Measurements from ENCODE around the gene CCSER1. TPM values are rescaled to one million over a fixed set of nuclear protein-coding genes. Genes with fewer than 3 reads are reported as not detected.

CCSER1 gene
- total and polyA plus RNA-seq, 2 donors (not counting 1 experiment from before 2014, with no cell fraction given) = 10.7 to 39.5 TPM

- Mint-ChIP-seq H3K27ac (no peak overlapping the region), H3K4me1 (no peaks in the 10 kb centered on the region), H3K9me3 (ENCODE audit: insufficient read depth) (peaks cover 3% of the 10 kb centered on the region), H3K27me3 (no peaks in the 10 kb centered on the region), H3K4me3 (no peak overlapping the region)
- H3K27me3 ChIP-seq (replicated peaks in 1 of 4; ENCODE audit: control extremely low read depth in 1 of 4, control insufficient read depth in 3 of 4, insufficient read depth in 4 of 4, low read length in 3 of 4) = no peaks in the 10 kb centered on the region
- ATAC-seq (ENCODE audit: low read depth) (no peak), DNase-seq (no peak)
- no peak overlapping the region for H3K9ac ChIP-seq (ENCODE audit: low read length)
- H2AFZ ChIP-seq (ENCODE audit: insufficient read depth, low read depth, low read length, poor library complexity, severe bottlenecking) = no peak overlapping the region
- no peak overlapping the region for H3K4me2 ChIP-seq (replicated peaks; ENCODE audit: low read depth, low read length, poor library complexity, severe bottlenecking)
- H3K4me3 ChIP-seq (ENCODE audit: control extremely low read depth in 1 of 5, extremely low read depth in 1 of 5, insufficient read depth in 1 of 5, low read depth in 2 of 5, low read length in 4 of 5) = no peak overlapping the region
- TF ChIP-seq EZH2 (IDR thresholded peaks at IDR 0.05; ENCODE audit: borderline replicate concordance, insufficient read depth, low read depth, low read length, poor library complexity, severe bottlenecking) = no peak
- TF ChIP-seq CTCF (IDR thresholded peaks at IDR 0.05) = no peak
- H3K4me1 ChIP-seq (ENCODE audit: control insufficient read depth in 2 of 2, insufficient read depth in 2 of 2, low read length in 2 of 2) = no peaks in the 10 kb centered on the region
- no CpG with 5 or more reads among the region's 3 CpGs for WGBS (ENCODE audit: insufficient coverage)
- POLR2A ChIA-PET = no interaction called here
- CTCF ChIA-PET = no interaction called here
- no peaks in the 10 kb centered on the region for H3K36me3 ChIP-seq (replicated peaks in 1 of 2; ENCODE audit: control extremely low read depth in 1 of 2, control insufficient read depth in 1 of 2, extremely low read depth in 1 of 2, insufficient read depth in 2 of 2, low read length in 1 of 2)
- no peak overlapping the region for H3K27ac ChIP-seq (ENCODE audit: low read length in 2 of 2)
- peaks cover 0 to 2% (median 1%) of the 10 kb centered on the region in 3 donors for H3K9me3 ChIP-seq (ENCODE audit: control extremely low read depth in 1 of 3, control insufficient read depth in 2 of 3, insufficient read depth in 1 of 3, low read length in 2 of 3)
- intact Hi-C loops (cut with micrococcal nuclease) = no loop called here
- H4K20me1 ChIP-seq (ENCODE audit: control insufficient read depth, insufficient read depth, low read length, poor library complexity, severe bottlenecking) = no peaks in the 10 kb centered on the region
- H3K79me2 ChIP-seq (ENCODE audit: control insufficient read depth, insufficient read depth, low read length) = no peaks in the 10 kb centered on the region
Observed at GRCh38 chr4:91631335-91631734, 1504.1 kb downstream of the CCSER1 start.

DNA sequence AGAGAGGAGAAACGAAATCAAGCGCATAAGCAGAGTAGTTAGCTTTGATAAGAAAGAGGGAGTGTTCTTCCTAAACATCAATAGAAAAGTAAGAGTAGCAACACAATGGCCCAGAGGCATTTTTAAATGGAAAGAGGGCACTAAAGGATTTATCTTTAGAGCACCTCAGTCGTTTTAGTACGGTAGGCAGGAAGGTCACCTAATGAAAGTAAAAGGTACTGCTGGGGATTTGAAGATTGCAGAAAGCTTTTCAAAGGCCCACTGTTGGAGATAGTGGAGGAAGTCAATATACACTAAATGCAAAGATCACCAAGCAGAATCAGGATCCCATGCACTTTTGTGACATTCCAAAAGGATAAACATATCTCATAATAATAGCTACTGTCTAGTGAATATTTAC is 1508.9 kb downstream of the CCSER1 start:
- Mint-ChIP-seq H3K4me1 (no peaks in the 10 kb centered on the region), H3K4me3 (no peak overlapping the region), H3K27ac (no peak overlapping the region), H3K9me3 (ENCODE audit: insufficient read depth) (no peaks in the 10 kb centered on the region), H3K27me3 (no peaks in the 10 kb centered on the region)
- no peaks in the 10 kb centered on the region for H4K20me1 ChIP-seq (ENCODE audit: control insufficient read depth, insufficient read depth, low read length, poor library complexity, severe bottlenecking)
- no peaks in the 10 kb centered on the region for H3K36me3 ChIP-seq (replicated peaks in 1 of 2; ENCODE audit: control extremely low read depth in 1 of 2, control insufficient read depth in 1 of 2, extremely low read depth in 1 of 2, insufficient read depth in 2 of 2, low read length in 1 of 2)
- DNase-seq (no peak), ATAC-seq (ENCODE audit: low read depth) (no peak)
- H2AFZ ChIP-seq (ENCODE audit: insufficient read depth, low read depth, low read length, poor library complexity, severe bottlenecking) = no peak overlapping the region
- no peaks in the 10 kb centered on the region for H3K27me3 ChIP-seq (replicated peaks in 1 of 4; ENCODE audit: control extremely low read depth in 1 of 4, control insufficient read depth in 3 of 4, insufficient read depth in 4 of 4, low read length in 3 of 4)
- ChIA-PET CTCF (no interaction called here), POLR2A (no interaction called here)
- no CpG with 5 or more reads among the region's 4 CpGs for WGBS (ENCODE audit: insufficient coverage)
- H3K79me2 ChIP-seq (ENCODE audit: control insufficient read depth, insufficient read depth, low read length) = no peaks in the 10 kb centered on the region
- H3K27ac ChIP-seq (ENCODE audit: low read length in 2 of 2) = no peak overlapping the region
- H3K4me2 ChIP-seq (replicated peaks; ENCODE audit: low read depth, low read length, poor library complexity, severe bottlenecking) = no peak overlapping the region
- peaks cover 0 to 1% (median 0%) of the 10 kb centered on the region in 3 donors for H3K9me3 ChIP-seq (ENCODE audit: control extremely low read depth in 1 of 3, control insufficient read depth in 2 of 3, insufficient read depth in 1 of 3, low read length in 2 of 3)
- TF ChIP-seq EZH2 (IDR thresholded peaks at IDR 0.05; ENCODE audit: borderline replicate concordance, insufficient read depth, low read depth, low read length, poor library complexity, severe bottlenecking) (no peak), CTCF (IDR thresholded peaks at IDR 0.05) (no peak)
- H3K4me1 ChIP-seq (ENCODE audit: control insufficient read depth in 2 of 2, insufficient read depth in 2 of 2, low read length in 2 of 2) = no peaks in the 10 kb centered on the region
- intact Hi-C loops (cut with micrococcal nuclease) = no loop called here
- no peak overlapping the region for H3K9ac ChIP-seq (ENCODE audit: low read length)
- H3K4me3 ChIP-seq (ENCODE audit: control extremely low read depth in 1 of 5, extremely low read depth in 1 of 5, insufficient read depth in 1 of 5, low read depth in 2 of 5, low read length in 4 of 5) = no peak overlapping the region

Small RNAs within 50 kb of the gene (small RNA-seq; reads per million reads assigned to genes)
- gene AC093729.1 (ENCODE audit: insufficient read length, low read depth, low replicate concordance) (not detected), gene TMSB4XP8 (ENCODE audit: insufficient read length, low read depth, low replicate concordance) (not detected)

Other genes starting within 250 kb of the CCSER1 start
- gene MMRN1, start 232.5 kb upstream of the CCSER1 start, total RNA-seq = 0.22 and 0.49 TPM in 2 replicates
- gene MMRN1, start 232.5 kb upstream of the CCSER1 start, polyA plus RNA-seq = 0.23 and 0.33 TPM in 2 replicates

All from B cell (primary cell).